K562 (cell line): ENCODE measurements around the gene PTPN18. TPM values are rescaled to one million over a fixed set of nuclear protein-coding genes. Genes with fewer than 3 reads are reported as not detected.

Source experiments
- CBX8 ChIP-seq: fragments of 200-600 bp; sonication (generic); IDR thresholded peaks from 2 replicates; pipeline ENCODE4 v1.6.1; 2012; ENCODE audit warnings: borderline replicate concordance, mixed run types, low read depth, mild to moderate bottlenecking, moderate library complexity, mixed read lengths, low read length, control low read depth, inconsistent platforms; ENCODE audit not compliant: poor library complexity, severe bottlenecking; ENCODE audit errors: extremely low read depth
- E2F6 ChIP-seq, 2 experiments: IDR thresholded peaks; 2 replicates each; pipeline ENCODE4 v1.6.1; 2011; ENCODE audit warnings: borderline replicate concordance in 1 of 2, control low read depth in 1 of 2, low read depth in 1 of 2, low read length in 1 of 2, mild to moderate bottlenecking in 1 of 2, mixed read lengths in 1 of 2, moderate library complexity in 1 of 2; ENCODE audit not compliant: insufficient read depth in 1 of 2, insufficient read length in 1 of 2, poor library complexity in 1 of 2, severe bottlenecking in 1 of 2; ENCODE audit errors: extremely low read depth in 1 of 2
- GMEB1 ChIP-seq: fragments of 250-450 bp; sonication (Bioruptor Pico); IDR thresholded peaks from 2 replicates; pipeline ENCODE4 v1.4.0; 2020; ENCODE audit warnings: mild to moderate bottlenecking
- HBP1 ChIP-seq: fragments of 450-650 bp; formaldehyde crosslinking; IDR thresholded peaks from 2 replicates; pipeline ENCODE4 v1.4.0; 2022; ENCODE audit warnings: missing genetic modification characterization
- HDAC6 ChIP-seq: IDR thresholded peaks from 2 replicates; pipeline ENCODE4 v1.6.1; 2012; ENCODE audit warnings: low read depth, mild to moderate bottlenecking, control low read depth, inconsistent platforms, low read length, moderate library complexity
- KAT8 ChIP-seq: fragments of 450-650 bp; IDR thresholded peaks from 2 replicates; pipeline ENCODE4 v1.6.1; 2016; ENCODE audit warnings: low read depth, mild to moderate bottlenecking
- KHSRP ChIP-seq: fragments of 450-650 bp; IDR thresholded peaks from 2 replicates; pipeline ENCODE4 v1.6.1; 2017
- KLF13 ChIP-seq: fragments of 450-650 bp; IDR thresholded peaks from 2 replicates; pipeline ENCODE4 v1.6.1; 2016; ENCODE audit warnings: missing genetic modification characterization, low read depth, mild to moderate bottlenecking, missing compliant biosample characterization, moderate library complexity, borderline replicate concordance
- NR4A1 ChIP-seq, 2 experiments: fragments of 250-450 bp in 1 of 2; fragments of 450-650 bp in 1 of 2; sonication (Bioruptor Pico) in 1 of 2; IDR thresholded peaks; 2 replicates each; pipeline versions ENCODE4 v1.4.0 to v1.6.1; 2016 to 2020; ENCODE audit warnings: mild to moderate bottlenecking in 2 of 2, missing compliant biosample characterization in 1 of 2, missing genetic modification characterization in 1 of 2, moderate library complexity in 1 of 2
- PRPF4 ChIP-seq: fragments of 200-400 bp; formaldehyde crosslinking; IDR thresholded peaks from one replicate; pipeline ENCODE4 v1.6.1; 2017; ENCODE audit warnings: low read length, low read depth, mild to moderate bottlenecking; ENCODE audit not compliant: insufficient read depth, poor library complexity, severe bottlenecking
- RBM39 ChIP-seq: fragments of 200-400 bp; formaldehyde crosslinking; optimal IDR thresholded peaks from 2 replicates; pipeline ENCODE3; 2018; ENCODE audit warnings: low read depth, low read length
- SAP30 ChIP-seq: fragments of 200-600 bp; sonication (generic); IDR thresholded peaks from 2 replicates; pipeline ENCODE4 v1.6.1; 2012; ENCODE audit warnings: borderline replicate concordance, low read depth, mild to moderate bottlenecking, moderate library complexity, low read length, control low read depth, inconsistent platforms; ENCODE audit not compliant: insufficient read depth, poor library complexity, severe bottlenecking
- ZNF239 ChIP-seq: fragments of 250-450 bp; sonication (Bioruptor Pico); IDR thresholded peaks from 2 replicates; pipeline ENCODE4 v1.4.0; 2020; ENCODE audit warnings: mild to moderate bottlenecking
- ZNF347 ChIP-seq: fragments of 450-650 bp; formaldehyde crosslinking; IDR thresholded peaks from 2 replicates; pipeline ENCODE4 v1.4.0; 2020; ENCODE audit warnings: low read depth, mild to moderate bottlenecking, moderate library complexity
- ZNF561 ChIP-seq: fragments of 450-650 bp; formaldehyde crosslinking; conservative IDR thresholded peaks from 2 replicates; pipeline ENCODE4 v1.4.0; 2020; ENCODE audit warnings: mild to moderate bottlenecking, moderate library complexity
- ZNF584 ChIP-seq: fragments of 200-800 bp; sonication (Bioruptor generic); IDR thresholded peaks from 2 replicates; pipeline ENCODE4 v1.6.1; 2016; ENCODE audit warnings: low read depth, mild to moderate bottlenecking, missing genetic modification characterization, missing compliant biosample characterization
- polyA plus RNA-seq, 8 experiments: library from polyadenylated mRNA; depleted of rRNA in 4 of 8; stranded (reverse) in 5 of 8; unstranded in 3 of 8; fragments of >200 nt; fragmentation: Nextera tagmentation in 2 of 8; fragmentation: Illumina TruSeq in 1 of 8; extraction: Ambion mirVana in 2 of 8; extraction: Trizol in 1 of 8; gene quantifications; 2 replicates each; pipeline versions ENCODE4 v1.2.1 to v1.2.3, GENCODE V29; 2011 to 2014; ENCODE audit warnings: inconsistent platforms in 1 of 8, missing spikeins in 1 of 8
- total RNA-seq, 7 experiments: library from RNA; depleted of rRNA in 6 of 7; stranded (reverse); fragments of >200 nt in 6 of 7; fragmentation: Illumina TruSeq in 2 of 7; extraction: Trizol in 2 of 7; gene quantifications; 2 replicates each; pipeline versions ENCODE4 v1.2.1 to v1.2.3, GENCODE V29; 2011 to 2021; ENCODE audit warnings: low replicate concordance in 1 of 7

Gene PTPN18
- total and polyA plus RNA-seq, 9 of the 15 experiments (the other 6 are each of a cell fraction or from before 2014, with no cell fraction given), result 11.6 to 90.7 (median 49.6) TPM

GRCh38 chr2:130336877-130337734 lies 18.8 kb upstream of the PTPN18 start (continued):
- no peak for TF ChIP-seq CBX8
- no peak for TF ChIP-seq ZNF239 (CRISPR knock-in tag)
- no peak for TF ChIP-seq ZNF584 (CRISPR knock-in tag)
- 0 out of 2 replicates have a peak, but pooled peaks have one; percentile 71 for TF ChIP-seq HDAC6
- TF ChIP-seq KAT8, result no peak
- no peak; the same call in 1 of the 2 replicates for TF ChIP-seq KLF13 (tag)
- peak; percentile 21 for TF ChIP-seq SAP30
- TF ChIP-seq ZNF347 (CRISPR knock-in tag), result no peak
- TF ChIP-seq E2F6 (IDR thresholded peaks at IDR 0.05; ENCODE audit: borderline replicate concordance in 1 of 2, extremely low read depth in 1 of 2, insufficient read depth in 1 of 2, insufficient read length in 1 of 2, low read depth in 1 of 2, low read length in 1 of 2, poor library complexity in 1 of 2, severe bottlenecking in 1 of 2), result peak; percentile 69 to 86
- TF ChIP-seq RBM39, result no peak
- no peak for TF ChIP-seq PRPF4
- no peak for TF ChIP-seq GMEB1
- TF ChIP-seq NR4A1 (CRISPR knock-in tag; IDR thresholded peaks at IDR 0.05), result no peak
- no peak for TF ChIP-seq NR4A1 (tag; IDR thresholded peaks at IDR 0.05)
- TF ChIP-seq HBP1 (CRISPR knock-in tag), result peak; percentile 68; the same call in 1 of the 2 replicates
- no peak for TF ChIP-seq ZNF561 (CRISPR knock-in tag)
- TF ChIP-seq KHSRP, result no peak
